Activated effector memory CD4-positive, alpha-beta T cell treated with anti-CD3 and anti-CD28 coated beads, Interleukin-2, amount 50 U/mL, for 16 hours (primary cell): ENCODE data around the gene MMP24.
A peak's percentile ranks its signal among the peaks of the same experiment; 100 is the strongest.

Experiments
- DNase-seq: peaks from one replicate; pipeline ENCODE4 v3.0.0-alpha.2; 2020

MMP24 gene

GRCh38 chr20:35281506-35282101 is 55.1 kb downstream of the MMP24 start:
- DNase-seq, result no peak

- DNase-seq, result no peak
Measured at GRCh38 chr20:35283441-35284266, 57.2 kb downstream of the MMP24 start.

GRCh38 chr20:35284267-35284991 is 57.9 kb downstream of the MMP24 start, which contains the start of gene EIF6:
Gene EIF6 (minus strand): TSS chr20:35284772. CDS start chr20:35284487, 285 bp downstream.
- peak; percentile 90 for DNase-seq

GRCh38 chr20:35284992-35285805 is 58.7 kb downstream of the MMP24 start:
- no peak for DNase-seq

- DNase-seq, result no peak
Measured at GRCh38 chr20:35285806-35286076, 59.3 kb downstream of the MMP24 start.

- DNase-seq, result no peak
Measured at GRCh38 chr20:35286077-35286898, 59.8 kb downstream of the MMP24 start.

GRCh38 chr20:35286899-35287508 is 60.5 kb downstream of the MMP24 start:
- no peak for DNase-seq

- no peak for DNase-seq
Measured at GRCh38 chr20:35287509-35288324, 61.2 kb downstream of the MMP24 start.

GRCh38 chr20:35288325-35289060 is 62.0 kb downstream of the MMP24 start:
- no peak for DNase-seq

GRCh38 chr20:35290186-35290886 is 63.8 kb downstream of the MMP24 start:
- DNase-seq, result no peak

- DNase-seq, result no peak
Measured at GRCh38 chr20:35290887-35291417, 64.5 kb downstream of the MMP24 start.

- no peak for DNase-seq
Measured at GRCh38 chr20:35291654-35292503, 65.4 kb downstream of the MMP24 start, which contains the start of gene FAM83C. Gene FAM83C (minus strand): TSS chr20:35292425. CDS start chr20:35292304, 121 bp downstream.

GRCh38 chr20:35292504-35293285 is 66.2 kb downstream of the MMP24 start:
- no peak for DNase-seq

- no peak for DNase-seq
Measured at GRCh38 chr20:35293303-35294292, 67.1 kb downstream of the MMP24 start.

- no peak for DNase-seq
Measured at GRCh38 chr20:35294293-35294685, 67.8 kb downstream of the MMP24 start.

GRCh38 chr20:35295058-35295457 is 68.6 kb downstream of the MMP24 start:
- no peak for DNase-seq
